GM12892 (cell line): ENCODE data around the gene P2RY8.

Source experiments
- POLR2A ChIP-seq: IDR thresholded peaks from 2 replicates; pipeline ENCODE4 v1.6.1; 2011; ENCODE audit warnings: low read depth, low read length, control low read depth
- POLR2AphosphoS5 ChIP-seq: IDR thresholded peaks from 2 replicates; pipeline ENCODE4 v1.6.1; 2011; ENCODE audit warnings: low read depth, low read length, control low read depth
- TAF1 ChIP-seq: IDR thresholded peaks from 2 replicates; pipeline ENCODE4 v1.6.1; 2011; ENCODE audit warnings: low read depth, mild to moderate bottlenecking, control low read depth, low read length, borderline replicate concordance

- TF ChIP-seq POLR2A: peak; percentile 58
- TF ChIP-seq POLR2AphosphoS5: no peak
- TF ChIP-seq TAF1: no peak
These were observed 15.5 kb downstream of the P2RY8 start for GRCh38 chrX:1521459-1521956.
